DMS53 treated with DMSO at 0.1 percent for 48 hours (cell line): ENCODE measurements around the gene IP6K3.

Experiments used
- DNase-seq: peaks from one replicate; lab custom pipeline; 2025; ENCODE audit not compliant: unreplicated experiment; lab: John Stamatoyannopoulos, UW

Gene IP6K3

DNA sequence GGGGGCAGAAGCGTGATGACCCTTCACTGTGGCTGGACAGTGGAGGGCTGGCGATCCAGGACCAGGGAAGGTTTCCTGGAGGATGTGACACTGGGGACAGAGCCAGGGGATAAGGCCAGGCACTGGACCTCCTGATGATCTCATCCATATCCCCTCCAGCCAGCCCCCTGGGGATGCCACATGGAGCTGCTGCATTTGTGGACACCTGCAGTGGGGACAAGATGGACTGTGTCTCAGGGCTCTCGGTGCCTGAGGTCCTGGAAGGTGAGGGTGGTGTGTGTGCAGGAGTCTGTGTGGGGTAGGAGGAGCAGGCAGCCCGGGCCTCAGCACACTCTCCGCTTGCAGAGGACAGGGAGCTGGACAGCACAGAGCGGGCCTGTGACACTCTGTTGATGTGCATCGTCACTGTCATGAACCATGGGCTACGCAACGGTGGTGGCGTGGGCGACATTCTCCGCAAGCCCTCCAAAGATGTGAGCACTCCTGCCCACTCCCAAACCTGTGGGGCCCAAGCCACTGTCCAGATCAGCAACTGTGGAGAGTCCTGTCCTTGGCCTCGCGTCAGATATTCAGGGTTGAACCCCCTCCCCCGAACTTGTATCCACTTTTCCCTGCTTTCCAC is 55.1 kb downstream of the IP6K3 start:
- no peak for DNase-seq

DNA sequence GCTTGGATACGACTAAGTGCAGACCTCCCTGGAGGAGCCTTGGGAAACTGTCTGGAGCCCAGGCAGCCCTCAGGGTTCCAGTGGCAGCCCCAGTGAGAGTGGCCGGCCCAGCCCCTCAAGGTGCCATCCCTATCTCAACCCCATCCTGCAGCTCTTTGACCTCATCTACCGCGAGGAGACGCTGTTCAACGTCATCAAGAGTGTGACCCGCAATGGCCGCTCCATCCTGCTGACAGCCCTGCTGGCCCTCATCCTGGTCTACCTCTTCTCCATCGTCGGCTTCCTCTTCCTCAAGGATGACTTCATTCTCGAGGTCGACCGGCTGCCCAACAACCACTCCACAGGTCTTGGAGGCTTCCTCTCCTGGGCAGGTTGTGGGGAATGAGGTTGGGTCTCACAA is 55.9 kb downstream of the IP6K3 start:
- DNase-seq: no peak

DNA sequence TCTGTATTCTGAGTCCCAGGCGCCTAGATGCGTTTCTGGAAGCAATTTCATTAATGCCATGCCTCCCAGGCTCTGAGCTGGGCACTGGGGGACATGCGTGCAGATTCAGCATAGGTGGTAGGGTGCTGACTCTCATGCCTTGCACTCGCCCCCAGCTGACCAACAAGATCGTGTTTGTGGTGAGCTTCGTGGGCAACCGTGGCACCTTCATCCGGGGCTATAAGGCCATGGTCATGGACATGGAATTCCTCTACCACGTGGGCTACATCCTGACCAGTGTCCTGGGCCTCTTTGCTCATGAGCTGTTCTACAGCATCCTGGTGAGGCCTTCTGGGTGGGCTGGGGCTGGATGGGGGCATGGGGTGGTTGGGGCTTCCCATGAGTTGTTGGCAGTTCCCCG is 56.8 kb downstream of the IP6K3 start:
- DNase-seq: no peak

DNA sequence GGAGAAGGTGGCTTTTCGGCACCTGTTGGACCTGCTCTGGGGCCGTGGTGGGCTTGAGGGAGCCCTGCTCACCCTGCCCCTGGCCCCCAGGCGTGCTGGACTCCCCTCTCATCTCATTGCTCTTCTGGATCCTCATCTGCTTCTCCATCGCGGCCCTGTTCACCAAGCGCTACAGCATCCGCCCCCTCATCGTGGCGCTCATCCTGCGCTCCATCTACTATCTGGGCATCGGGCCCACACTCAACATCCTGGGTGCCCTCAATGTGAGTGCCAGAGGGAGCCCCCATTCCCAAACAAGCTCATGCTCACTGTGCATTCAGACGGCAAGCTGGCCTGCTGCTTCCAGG is 57.6 kb downstream of the IP6K3 start:
- DNase-seq: no peak

DNA sequence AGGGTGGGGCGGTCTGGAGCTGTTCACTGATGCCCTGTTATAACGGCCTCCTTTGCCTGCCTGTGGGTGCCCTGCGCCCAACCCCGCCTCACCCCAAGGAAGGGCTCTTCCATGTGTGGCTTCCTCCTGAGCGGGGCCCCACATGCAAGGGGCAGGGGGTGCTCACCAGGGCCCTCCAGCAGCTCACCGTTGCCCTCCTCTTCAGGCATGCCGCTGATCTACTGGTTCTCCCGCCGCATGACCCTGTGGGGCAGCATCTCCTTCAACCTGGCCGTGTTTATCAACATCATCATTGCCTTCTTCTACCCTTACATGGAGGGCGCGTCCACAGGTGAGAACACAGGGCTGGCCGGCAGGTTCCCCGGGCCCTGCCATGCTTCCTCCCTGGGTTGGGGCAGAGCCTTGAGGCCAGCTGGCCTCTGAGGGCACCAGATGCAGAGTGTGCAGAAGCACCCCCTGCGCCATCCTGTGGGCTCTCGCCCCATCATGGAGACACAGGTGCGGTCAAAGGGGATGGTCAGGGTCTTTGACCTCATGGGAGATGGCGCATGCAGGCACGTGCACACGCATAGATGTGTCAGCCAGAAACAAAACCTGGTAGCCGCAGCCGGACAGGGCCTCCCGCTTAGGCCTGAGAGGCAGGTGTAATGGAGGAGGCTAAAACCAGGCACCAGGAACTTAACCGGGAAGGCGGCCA is 58.1 kb downstream of the IP6K3 start:
- no peak for DNase-seq

DNA sequence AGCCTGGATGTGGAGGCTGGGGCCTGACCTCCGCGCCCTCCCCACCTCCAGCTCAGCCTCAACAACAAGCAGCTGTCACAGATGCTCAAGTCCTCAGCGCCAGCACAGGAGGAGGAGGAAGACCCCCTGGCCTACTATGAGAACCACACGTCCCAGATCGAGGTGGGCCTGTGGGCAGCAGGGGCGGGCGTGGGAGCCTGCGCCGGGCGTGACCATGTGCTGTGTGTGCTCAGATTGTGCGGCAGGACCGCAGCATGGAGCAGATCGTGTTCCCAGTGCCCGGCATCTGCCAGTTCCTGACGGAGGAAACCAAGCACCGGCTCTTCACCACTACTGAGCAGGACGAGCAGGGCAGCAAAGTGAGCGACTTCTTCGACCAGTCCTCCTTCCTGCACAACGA is 58.7 kb downstream of the IP6K3 start:
- no peak for DNase-seq

DNA sequence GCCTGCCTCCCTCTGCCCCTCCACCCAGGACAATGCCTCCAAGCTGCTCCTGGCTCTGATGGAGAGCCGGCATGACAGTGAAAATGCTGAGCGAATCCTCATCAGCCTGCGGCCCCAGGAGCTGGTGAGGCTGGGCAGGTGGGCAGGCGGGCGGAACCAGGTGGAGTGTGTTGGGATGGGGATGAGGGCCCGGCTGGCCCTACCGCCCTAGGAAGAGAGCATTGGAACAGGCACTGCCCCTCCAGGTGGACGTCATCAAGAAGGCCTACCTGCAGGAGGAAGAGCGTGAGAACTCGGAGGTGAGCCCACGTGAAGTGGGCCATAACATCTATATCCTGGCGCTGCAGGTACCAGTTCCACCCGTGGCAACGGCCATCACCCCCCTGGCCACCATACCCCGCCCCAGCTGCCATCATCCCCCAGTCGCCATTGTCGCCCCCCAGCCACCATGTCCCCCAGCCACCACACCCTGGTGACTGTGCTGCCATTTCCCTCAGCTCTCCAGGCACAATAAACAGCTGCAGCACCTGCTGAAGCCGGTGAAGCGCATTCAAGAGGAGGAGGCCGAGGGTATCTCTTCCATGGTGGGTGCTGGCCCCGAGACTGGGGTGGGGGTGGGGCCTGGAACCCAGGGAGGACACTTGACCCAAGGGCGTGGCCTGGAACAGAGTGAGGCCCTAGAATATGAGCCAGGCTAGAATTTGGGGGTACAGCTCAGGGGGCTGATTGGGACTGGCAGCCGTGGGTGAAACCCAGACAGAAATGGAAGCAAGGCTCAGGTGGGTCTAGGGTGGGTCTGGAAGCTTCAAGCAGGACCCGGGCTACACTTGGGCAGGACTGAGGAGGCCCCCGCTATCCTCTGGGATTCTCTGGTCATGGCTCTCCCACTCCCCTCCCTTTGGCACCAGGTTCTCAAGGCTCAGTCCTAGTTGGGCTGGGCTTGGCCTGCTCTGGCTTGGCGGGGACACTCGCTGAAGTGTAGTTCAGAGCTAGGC is 59.4 kb downstream of the IP6K3 start:
- no peak for DNase-seq

DNA sequence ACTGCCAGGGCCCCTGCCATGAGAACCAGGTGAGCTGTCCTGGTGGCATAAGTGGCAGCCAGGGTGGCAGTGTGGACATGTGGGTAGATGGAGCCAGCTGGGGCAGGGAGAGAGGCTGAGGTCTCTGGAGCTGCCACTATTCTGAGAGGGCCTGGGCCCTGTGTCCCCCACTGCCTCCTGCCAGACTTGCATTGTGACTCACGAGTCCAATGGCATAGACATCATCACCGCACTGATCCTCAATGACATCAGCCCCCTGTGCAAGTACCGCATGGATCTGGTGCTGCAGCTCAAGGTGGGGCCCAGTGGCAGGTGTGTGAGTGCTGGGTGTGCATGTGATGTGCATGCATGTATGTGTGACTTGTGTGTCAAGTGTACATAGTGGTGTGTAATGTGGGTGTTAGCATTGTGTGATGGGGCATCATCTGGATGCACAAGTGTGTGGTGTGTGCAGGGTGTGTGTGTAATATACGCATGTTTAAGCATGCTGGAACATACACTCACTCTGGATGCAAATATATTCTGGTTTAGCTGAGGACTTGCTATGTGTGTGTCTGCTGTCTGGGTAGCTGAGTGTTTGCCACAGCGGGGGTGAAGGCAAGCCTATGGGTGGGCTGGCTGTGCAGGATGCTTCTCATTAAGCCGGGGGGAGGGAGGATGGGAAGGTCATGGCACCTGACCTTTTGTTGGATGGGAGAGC is 60.3 kb downstream of the IP6K3 start:
- DNase-seq: no peak

DNA sequence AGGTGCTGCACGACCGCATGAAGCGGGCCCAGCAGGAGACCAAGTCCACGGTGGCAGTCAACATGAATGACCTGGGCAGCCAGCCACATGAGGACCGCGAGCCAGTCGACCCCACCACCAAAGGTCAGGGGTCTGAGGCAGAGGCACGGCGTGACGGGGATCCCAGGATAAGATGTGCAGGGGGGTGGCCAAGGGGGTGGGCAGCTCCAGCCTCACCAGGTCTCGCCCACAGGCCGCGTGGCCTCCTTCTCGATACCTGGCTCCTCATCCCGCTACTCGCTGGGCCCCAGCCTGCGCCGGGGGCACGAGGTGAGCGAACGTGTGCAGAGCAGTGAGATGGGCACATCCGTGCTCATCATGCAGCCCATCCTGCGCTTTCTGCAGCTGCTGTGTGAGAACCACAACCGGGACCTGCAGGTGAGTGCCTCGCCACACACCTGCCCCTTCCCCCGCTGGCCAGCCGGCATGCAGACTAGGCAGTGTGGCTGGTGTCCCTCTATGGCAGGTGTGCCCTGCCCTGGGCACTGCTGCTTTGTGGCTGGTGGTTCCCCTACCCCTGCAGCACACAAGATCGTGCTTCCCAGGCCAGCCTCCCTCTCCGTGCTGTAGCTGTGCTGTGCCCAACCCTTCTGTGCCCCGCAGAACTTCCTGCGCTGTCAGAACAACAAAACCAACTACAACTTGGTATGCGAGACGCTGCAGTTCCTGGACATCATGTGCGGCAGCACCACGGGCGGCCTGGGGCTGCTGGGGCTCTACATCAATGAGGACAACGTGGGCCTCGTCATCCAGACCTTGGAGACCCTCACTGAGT is 61.1 kb downstream of the IP6K3 start:
- no peak for DNase-seq

DNA sequence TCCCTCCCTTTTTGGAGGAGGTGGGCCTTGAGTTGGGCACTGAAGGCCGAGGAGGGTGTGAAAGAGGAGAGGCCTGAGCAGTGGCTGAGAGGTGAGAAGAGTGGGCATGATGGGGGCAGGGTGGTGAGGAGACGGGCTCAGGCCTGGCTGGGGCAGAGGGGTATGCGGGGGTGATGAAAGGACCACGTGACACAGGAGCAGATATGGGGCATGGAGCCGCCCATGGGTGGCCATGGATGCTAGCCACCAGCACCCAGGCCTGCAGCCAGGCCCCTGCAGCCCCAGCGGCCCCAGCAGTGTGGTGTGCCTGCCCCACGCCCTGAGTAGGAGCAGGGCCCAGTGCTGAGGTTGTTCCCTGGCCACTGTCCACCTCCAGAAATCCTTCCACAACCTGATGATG is 61.7 kb downstream of the IP6K3 start:
- no peak for DNase-seq

DNA sequence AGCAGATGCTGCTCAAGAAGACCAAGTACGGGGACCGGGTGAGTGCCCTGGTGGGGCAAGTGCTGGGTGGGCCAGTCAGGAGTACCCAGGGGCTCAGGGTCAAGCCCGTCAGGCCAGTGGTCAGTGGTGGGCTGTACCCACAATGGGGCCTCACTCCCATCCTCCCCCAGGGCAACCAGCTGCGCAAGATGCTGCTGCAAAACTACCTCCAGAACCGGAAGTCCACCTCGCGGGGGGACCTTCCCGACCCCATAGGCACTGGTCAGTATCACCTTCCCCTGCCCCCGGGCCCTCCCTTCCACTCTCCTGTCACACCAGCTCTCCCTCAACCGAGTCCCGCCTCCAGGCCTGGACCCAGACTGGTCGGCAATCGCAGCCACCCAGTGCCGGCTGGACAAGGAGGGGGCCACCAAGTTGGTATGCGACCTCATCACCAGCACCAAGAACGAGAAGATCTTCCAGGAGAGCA is 62.2 kb downstream of the IP6K3 start:
- no peak for DNase-seq

DNA sequence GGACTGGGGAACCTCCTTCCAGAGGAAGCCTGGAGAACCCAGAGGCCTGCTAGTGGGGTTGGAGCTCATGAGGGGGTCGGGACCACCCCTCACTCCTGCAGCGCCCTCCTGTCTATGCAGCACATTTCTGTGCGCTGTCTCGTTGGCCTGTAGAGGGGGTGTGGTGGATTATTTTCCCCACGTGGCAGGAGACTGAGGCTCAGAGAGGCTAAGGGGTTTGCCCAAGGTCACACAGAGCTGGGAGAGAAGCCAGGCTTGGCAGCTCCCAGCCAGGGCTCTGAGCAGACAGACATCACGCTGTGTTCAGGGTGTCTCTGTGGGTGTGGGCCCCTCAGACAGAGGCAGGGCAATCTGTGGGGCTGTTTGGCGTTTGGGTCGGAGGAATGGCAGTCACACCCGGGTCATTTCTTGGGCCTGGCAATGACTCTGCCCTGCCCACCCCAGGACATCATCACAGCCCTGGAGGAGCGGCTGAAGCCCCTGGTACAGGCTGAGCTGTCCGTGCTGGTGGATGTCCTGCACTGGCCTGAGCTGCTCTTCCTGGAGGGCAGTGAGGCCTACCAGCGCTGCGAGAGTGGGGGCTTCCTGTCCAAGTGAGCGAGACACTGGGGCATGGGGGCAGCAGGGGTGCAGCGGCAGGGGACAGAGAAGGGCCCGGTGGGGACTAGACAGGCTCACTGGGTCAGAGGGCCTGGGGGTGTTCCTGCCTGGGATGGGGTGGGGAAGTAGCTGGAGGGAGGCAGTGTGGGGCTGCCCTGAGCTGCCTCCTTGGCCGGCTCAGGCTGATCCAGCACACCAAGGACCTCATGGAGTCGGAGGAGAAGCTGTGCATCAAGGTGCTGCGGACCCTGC is 62.9 kb downstream of the IP6K3 start:
- DNase-seq: no peak

DNA sequence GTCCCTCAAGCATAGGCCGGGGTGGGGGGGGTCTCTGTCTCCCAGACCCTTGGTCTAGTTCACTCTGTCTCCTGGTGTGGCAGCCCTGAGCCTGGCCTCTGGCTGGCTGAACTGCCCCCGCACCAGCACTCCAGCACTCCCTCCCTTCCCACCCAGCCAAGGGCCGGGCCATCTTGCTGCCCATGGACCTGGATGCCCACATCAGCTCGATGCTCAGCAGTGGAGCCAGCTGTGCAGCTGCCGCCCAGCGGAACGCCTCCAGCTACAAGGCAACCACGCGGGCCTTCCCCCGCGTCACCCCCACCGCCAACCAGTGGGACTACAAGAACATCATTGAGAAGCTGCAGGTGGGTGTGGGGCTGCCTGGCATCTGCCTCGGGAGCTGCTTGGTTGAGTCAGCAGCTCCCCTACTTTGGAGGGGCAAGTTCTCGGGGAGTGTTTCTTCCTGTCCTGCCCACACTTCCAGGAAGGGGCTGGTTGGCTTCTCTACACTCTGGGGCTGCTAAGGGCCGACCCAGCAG is 63.6 kb downstream of the IP6K3 start:
- DNase-seq: no peak

DNA sequence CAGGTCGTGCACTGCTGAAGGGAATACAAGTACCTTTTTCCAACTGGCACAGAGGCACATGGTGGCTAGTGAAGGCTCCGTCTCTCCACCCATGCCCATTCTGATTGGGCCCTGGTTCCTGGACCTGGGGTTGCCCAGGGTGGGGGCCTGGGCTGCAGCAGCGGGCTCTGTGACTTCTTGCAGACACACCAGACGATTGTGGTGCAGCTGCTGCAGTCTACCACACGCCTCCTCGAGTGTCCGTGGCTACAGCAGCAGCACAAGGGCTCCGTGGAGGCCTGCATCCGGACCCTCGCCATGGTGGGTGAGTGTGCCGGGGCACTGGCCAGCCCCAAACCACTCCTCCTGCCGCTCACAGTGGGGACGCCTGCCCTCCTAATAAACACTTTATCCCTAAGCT is 64.4 kb downstream of the IP6K3 start:
- DNase-seq: no peak

DNA sequence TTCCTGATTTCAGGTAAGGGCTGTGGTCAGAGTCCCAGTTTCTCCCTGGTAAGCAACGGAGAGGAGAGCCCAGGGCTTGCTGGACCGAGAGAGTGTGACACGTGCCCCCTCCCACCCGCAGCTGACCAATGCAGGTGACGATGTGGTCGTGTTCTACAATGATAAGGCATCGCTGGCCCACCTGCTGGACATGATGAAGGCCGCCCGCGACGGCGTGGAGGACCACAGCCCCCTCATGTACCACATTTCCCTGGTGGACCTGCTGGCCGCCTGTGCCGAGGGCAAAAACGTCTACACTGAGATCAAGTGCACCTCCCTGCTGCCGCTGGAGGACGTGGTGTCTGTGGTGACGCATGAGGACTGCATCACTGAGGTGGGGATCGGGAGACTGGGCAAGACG is 66.9 kb downstream of the IP6K3 start:
- DNase-seq: no peak

DNA sequence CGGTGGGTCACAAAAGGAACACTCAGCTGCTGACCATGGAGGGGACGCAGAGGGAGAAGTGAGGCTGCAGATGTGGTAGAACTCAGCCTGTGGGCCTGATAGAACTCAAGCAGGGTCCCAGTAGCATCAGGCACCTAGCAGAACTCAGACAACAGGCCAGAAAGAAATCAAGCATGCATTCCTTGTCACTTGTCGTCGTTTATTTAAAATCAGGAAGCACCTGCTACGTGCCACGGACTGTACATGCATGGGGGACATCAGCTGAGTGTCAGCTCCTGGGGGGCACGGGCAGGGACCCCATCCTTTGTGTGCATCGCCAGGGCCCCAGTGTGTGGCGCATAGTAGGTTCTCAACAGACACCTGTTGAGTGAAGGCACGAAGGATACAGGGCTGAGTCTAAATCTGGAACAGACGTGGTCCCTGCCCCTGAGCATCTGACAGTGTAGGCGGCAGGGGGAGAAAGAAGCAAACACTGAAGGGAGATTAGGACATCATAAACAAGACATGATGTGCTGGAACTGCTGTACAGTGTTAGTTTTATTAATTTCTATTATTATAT is 67.7 kb downstream of the IP6K3 start:
- no peak for DNase-seq

DNA sequence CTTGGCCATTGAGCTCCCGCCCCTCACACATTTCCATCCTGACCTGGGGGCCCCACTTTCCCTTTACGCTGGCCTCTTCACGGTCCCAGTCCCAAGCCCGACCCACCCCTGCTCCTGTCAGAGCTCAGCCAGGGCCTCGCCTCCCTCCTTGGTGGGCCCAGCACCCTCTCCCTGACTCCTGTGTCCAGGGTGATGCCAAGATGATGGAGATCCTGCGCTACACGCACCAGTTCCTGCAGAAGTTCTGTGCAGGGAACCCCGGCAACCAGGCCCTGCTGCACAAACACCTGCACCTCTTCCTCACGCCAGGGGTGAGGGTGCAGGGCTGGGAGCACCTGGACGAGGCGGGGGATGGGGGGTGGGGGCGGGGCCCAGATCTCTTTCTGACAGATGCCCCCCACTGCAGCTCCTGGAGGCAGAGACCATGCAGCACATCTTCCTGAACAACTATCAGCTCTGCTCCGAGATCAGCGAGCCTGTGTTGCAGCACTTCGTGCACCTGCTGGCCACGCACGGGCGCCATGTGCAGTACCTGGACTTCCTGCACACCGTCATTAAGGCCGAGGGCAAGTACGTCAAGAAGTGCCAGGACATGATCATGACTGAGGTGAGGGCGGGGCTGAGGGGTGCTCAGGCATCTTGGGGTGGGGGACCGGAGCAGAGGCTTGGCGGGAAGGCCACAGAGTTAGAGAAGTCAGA is 68.3 kb downstream of the IP6K3 start:
- DNase-seq: no peak

DNA sequence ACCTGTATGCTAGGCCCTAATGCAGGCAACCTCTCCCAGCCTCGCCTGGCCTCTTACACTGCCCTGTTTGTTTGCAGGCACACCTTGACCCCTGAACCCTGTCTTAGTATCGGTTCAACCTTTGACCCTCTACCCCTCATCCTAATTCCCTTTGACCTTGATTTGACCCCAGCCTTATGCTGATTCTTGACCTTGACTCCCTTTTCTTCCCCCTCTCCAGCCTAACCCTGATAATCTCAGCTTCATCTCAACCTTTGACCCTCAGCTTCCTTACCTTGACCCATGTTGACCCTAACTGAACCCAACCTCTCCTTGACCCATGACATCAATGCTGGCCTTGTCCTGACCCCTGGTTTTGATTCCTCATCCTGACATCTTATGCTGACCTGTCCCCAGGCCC is 69.0 kb downstream of the IP6K3 start:
- no peak for DNase-seq
